ENCODE measurements around the gene MAGI2. TPM values are rescaled to one million over a fixed set of nuclear protein-coding genes. Genes with fewer than 3 reads are reported as not detected.

The MAGI2 gene
- total RNA-seq, 1 donor from 2014 or later: 10.7 TPM

- H3K4me1 Mint-ChIP-seq (ENCODE audit: unreplicated experiment): peaks cover 4% of the 10 kb centered on the region
- DNase-seq (ENCODE audit: extremely low spot score, unreplicated experiment): no peak
- peaks cover 4% of the 10 kb centered on the region for H3K27me3 Mint-ChIP-seq (ENCODE audit: unreplicated experiment)
- H3K27ac Mint-ChIP-seq (ENCODE audit: unreplicated experiment): no peak overlapping the region
- H3K9me3 Mint-ChIP-seq (ENCODE audit: unreplicated experiment): no peaks in the 10 kb centered on the region
- H3K4me3 Mint-ChIP-seq (ENCODE audit: unreplicated experiment): no peak overlapping the region
- TF ChIP-seq CTCF (IDR thresholded peaks at IDR 0.05): no peak
- no peaks in the 10 kb centered on the region for H3K36me3 Mint-ChIP-seq (ENCODE audit: unreplicated experiment)
These were observed 267.9 kb downstream of the MAGI2 start for GRCh38 chr7:79185605-79186004.

- no peak for DNase-seq (ENCODE audit: extremely low spot score, unreplicated experiment)
- Mint-ChIP-seq H3K27ac (ENCODE audit: unreplicated experiment) (no peak overlapping the region), H3K4me1 (ENCODE audit: unreplicated experiment) (peaks cover 4% of the 10 kb centered on the region), H3K4me3 (ENCODE audit: unreplicated experiment) (no peak overlapping the region), H3K27me3 (ENCODE audit: unreplicated experiment) (peaks cover 7% of the 10 kb centered on the region), H3K9me3 (ENCODE audit: unreplicated experiment) (peaks cover 4% of the 10 kb centered on the region), H3K36me3 (ENCODE audit: unreplicated experiment) (no peaks in the 10 kb centered on the region)
- TF ChIP-seq CTCF (IDR thresholded peaks at IDR 0.05): no peak
These were observed 271.2 kb downstream of the MAGI2 start for GRCh38 chr7:79182283-79182682.

GRCh38 chr7:79180533-79180932 is 272.9 kb downstream of the MAGI2 start:
- no peak for TF ChIP-seq CTCF (IDR thresholded peaks at IDR 0.05)
- DNase-seq (ENCODE audit: extremely low spot score, unreplicated experiment): no peak
- peaks cover 6% of the 10 kb centered on the region for H3K4me1 Mint-ChIP-seq (ENCODE audit: unreplicated experiment)
- H3K4me3 Mint-ChIP-seq (ENCODE audit: unreplicated experiment): no peak overlapping the region
- peaks cover 4% of the 10 kb centered on the region for H3K9me3 Mint-ChIP-seq (ENCODE audit: unreplicated experiment)
- no peak overlapping the region for H3K27ac Mint-ChIP-seq (ENCODE audit: unreplicated experiment)
- H3K36me3 Mint-ChIP-seq (ENCODE audit: unreplicated experiment): no peaks in the 10 kb centered on the region
- peaks cover 13% of the 10 kb centered on the region for H3K27me3 Mint-ChIP-seq (ENCODE audit: unreplicated experiment)

- peak; percentile 72 for TF ChIP-seq CTCF (IDR thresholded peaks at IDR 0.05)
- peaks cover 2% of the 10 kb centered on the region for H3K4me1 Mint-ChIP-seq (ENCODE audit: unreplicated experiment)
- peaks cover 16% of the 10 kb centered on the region for H3K27me3 Mint-ChIP-seq (ENCODE audit: unreplicated experiment)
- peaks cover 4% of the 10 kb centered on the region for H3K9me3 Mint-ChIP-seq (ENCODE audit: unreplicated experiment)
- no peak overlapping the region for H3K27ac Mint-ChIP-seq (ENCODE audit: unreplicated experiment)
- H3K4me3 Mint-ChIP-seq (ENCODE audit: unreplicated experiment): no peak overlapping the region
- H3K36me3 Mint-ChIP-seq (ENCODE audit: unreplicated experiment): no peaks in the 10 kb centered on the region
- DNase-seq (ENCODE audit: extremely low spot score, unreplicated experiment): no peak
These were observed 276.5 kb downstream of the MAGI2 start for GRCh38 chr7:79176859-79177477.

- Mint-ChIP-seq H3K27me3 (ENCODE audit: unreplicated experiment) (peaks cover 14% of the 10 kb centered on the region), H3K4me3 (ENCODE audit: unreplicated experiment) (no peak overlapping the region), H3K9me3 (ENCODE audit: unreplicated experiment) (peaks cover 4% of the 10 kb centered on the region), H3K4me1 (ENCODE audit: unreplicated experiment) (peaks cover 1% of the 10 kb centered on the region), H3K27ac (ENCODE audit: unreplicated experiment) (no peak overlapping the region), H3K36me3 (ENCODE audit: unreplicated experiment) (no peaks in the 10 kb centered on the region)
- no peak for DNase-seq (ENCODE audit: extremely low spot score, unreplicated experiment)
- TF ChIP-seq CTCF (IDR thresholded peaks at IDR 0.05): no peak
These were observed 278.1 kb downstream of the MAGI2 start for GRCh38 chr7:79175374-79175773.

Measured in osteocyte (in vitro differentiated cells).